Mesenchymal stem cell (in vitro differentiated cells and primary cell): ENCODE data around the gene LIMCH1.

ENCODE experiments used
- DNase-seq: peaks from one replicate; pipeline ENCODE4 v3.0.0-alpha.2; 2013
- H2AFZ ChIP-seq: one replicate; pipeline ENCODE4 v1.6.1; 2013; ENCODE audit warnings: low read depth, mild to moderate bottlenecking, control low read depth, inconsistent platforms, low read length, moderate library complexity
- H2AK5ac ChIP-seq: 2 replicates; pipeline ENCODE4 v1.6.1; 2013; ENCODE audit warnings: low read length, moderate library complexity, mild to moderate bottlenecking, inconsistent platforms; ENCODE audit not compliant: severe bottlenecking
- H2BK120ac ChIP-seq: one replicate; pipeline ENCODE4 v1.6.1; 2013; ENCODE audit warnings: low read depth, mild to moderate bottlenecking, inconsistent platforms, low read length, moderate library complexity
- H2BK12ac ChIP-seq, 2 experiments: one replicate each; pipeline ENCODE4 v1.6.1; 2013; ENCODE audit warnings: inconsistent platforms in 2 of 2, low read length in 2 of 2, mild to moderate bottlenecking in 2 of 2, moderate library complexity in 2 of 2, control low read depth in 1 of 2
- H2BK15ac ChIP-seq: one replicate; pipeline ENCODE4 v1.6.1; 2013; ENCODE audit warnings: mild to moderate bottlenecking, low read depth, inconsistent platforms; ENCODE audit not compliant: poor library complexity, severe bottlenecking
- H2BK5ac ChIP-seq: 2 replicates; pipeline ENCODE4 v1.6.1; 2013; ENCODE audit warnings: low read depth, mild to moderate bottlenecking, low read length, control low read depth, inconsistent platforms; ENCODE audit not compliant: poor library complexity, severe bottlenecking
- H3K14ac ChIP-seq, 2 experiments: one replicate each; pipeline ENCODE4 v1.6.1; 2013; ENCODE audit warnings: inconsistent platforms in 2 of 2, low read length in 2 of 2, control low read depth in 1 of 2, mild to moderate bottlenecking in 1 of 2, moderate library complexity in 1 of 2
- H3K18ac ChIP-seq, 2 experiments: one replicate each; pipeline ENCODE4 v1.6.1; 2013; ENCODE audit warnings: inconsistent platforms in 2 of 2, low read length in 2 of 2, control low read depth in 1 of 2, low read depth in 1 of 2, mild to moderate bottlenecking in 1 of 2
- H3K23ac ChIP-seq, 2 experiments: one replicate each; pipeline ENCODE4 v1.6.1; 2013; ENCODE audit warnings: inconsistent platforms in 2 of 2, low read length in 2 of 2, mild to moderate bottlenecking in 2 of 2, moderate library complexity in 2 of 2, control low read depth in 1 of 2
- H3K27ac ChIP-seq: 2 replicates; pipeline ENCODE4 v1.5.1; 2013; ENCODE audit warnings: mild to moderate bottlenecking, moderate library complexity, low read length, control low read depth, inconsistent platforms; ENCODE audit not compliant: poor library complexity, severe bottlenecking
- H3K27me3 ChIP-seq, 2 experiments: 2 replicates each; pipeline versions ENCODE4 v1.6.1 to v1.7.0; 2013; ENCODE audit warnings: low read length in 2 of 2, mild to moderate bottlenecking in 2 of 2, moderate library complexity in 2 of 2, control low read depth in 1 of 2, inconsistent platforms in 1 of 2; ENCODE audit not compliant: control insufficient read depth in 1 of 2, insufficient read depth in 1 of 2
- H3K36me3 ChIP-seq, 2 experiments: 2 replicates each; pipeline versions ENCODE4 v1.6.1 to v1.7.0; 2013; ENCODE audit warnings: low read length in 2 of 2, control low read depth in 1 of 2, inconsistent platforms in 1 of 2, low read depth in 1 of 2, mild to moderate bottlenecking in 1 of 2; ENCODE audit not compliant: insufficient read depth in 2 of 2, control insufficient read depth in 1 of 2
- H3K4ac ChIP-seq, 2 experiments: one replicate each; pipeline ENCODE4 v1.6.1; 2013; ENCODE audit warnings: inconsistent platforms in 2 of 2, low read length in 2 of 2, mild to moderate bottlenecking in 2 of 2, moderate library complexity in 2 of 2, control low read depth in 1 of 2, low read depth in 1 of 2
- H3K4me1 ChIP-seq: 2 replicates; pipeline ENCODE4 v1.6.1; 2013; ENCODE audit warnings: low read depth, low read length, control low read depth; ENCODE audit not compliant: control insufficient read depth, insufficient read depth
- H3K4me2 ChIP-seq: 2 replicates; pipeline ENCODE4 v1.6.1; 2013; ENCODE audit warnings: low read length, mild to moderate bottlenecking, inconsistent platforms; ENCODE audit not compliant: poor library complexity, severe bottlenecking
- H3K4me3 ChIP-seq, 2 experiments: 2 replicates each; pipeline versions ENCODE4 v1.5.1 to v1.7.0; 2013; ENCODE audit warnings: low read length in 2 of 2, mild to moderate bottlenecking in 2 of 2, control low read depth in 1 of 2, low read depth in 1 of 2; ENCODE audit not compliant: insufficient read depth in 1 of 2
- H3K79me1 ChIP-seq: replicated peaks from 2 replicates; pipeline ENCODE4 v1.6.1; 2013; ENCODE audit warnings: mild to moderate bottlenecking, control low read depth, low read length, inconsistent platforms; ENCODE audit not compliant: poor library complexity, severe bottlenecking
- H3K9ac ChIP-seq: 2 replicates; pipeline ENCODE4 v1.7.0; 2013; ENCODE audit warnings: mild to moderate bottlenecking, low read length, moderate library complexity
- H3K9me3 ChIP-seq: 2 replicates; pipeline ENCODE4 v1.7.0; 2013; ENCODE audit warnings: mild to moderate bottlenecking, low read length; ENCODE audit not compliant: control insufficient read depth
- H4K8ac ChIP-seq: one replicate; pipeline ENCODE4 v1.6.1; 2013; ENCODE audit warnings: inconsistent platforms, mild to moderate bottlenecking, low read length, moderate library complexity
- H4K91ac ChIP-seq: one replicate; pipeline ENCODE4 v1.6.1; 2013; ENCODE audit warnings: mild to moderate bottlenecking, low read length, inconsistent platforms
- WGBS: methylation state at CpG from one replicate; pipeline ENCODE4 v1.1.7; 2013; ENCODE audit warnings: mixed read lengths; 5-methylcytosine and 5-hydroxymethylcytosine counted together

LIMCH1 gene

GRCh38 chr4:41614519-41614918, 76.6 kb downstream of the LIMCH1 start:
- H3K27ac ChIP-seq, result no peak overlapping the region
- no peak overlapping the region for H2AK5ac ChIP-seq
- H3K4me3 ChIP-seq, result no peak overlapping the region
- H2AFZ ChIP-seq, result no peak overlapping the region
- peaks cover 6% of the 10 kb centered on the region for H3K4me1 ChIP-seq
- no peak overlapping the region for H3K9ac ChIP-seq
- no peak overlapping the region for H3K14ac ChIP-seq
- WGBS, result 100% methylated on average over 1 of the region's 2 CpGs
- no peak overlapping the region for H2BK120ac ChIP-seq
- H4K8ac ChIP-seq, result no peak overlapping the region
- no peak overlapping the region for H4K91ac ChIP-seq
- H3K4me2 ChIP-seq, result no peak overlapping the region
- no peaks in the 10 kb centered on the region for H3K36me3 ChIP-seq
- peaks cover 0 to 16% of the 10 kb centered on the region in 2 experiments for H3K27me3 ChIP-seq
- H3K4ac ChIP-seq, result no peak overlapping the region
- no peak overlapping the region for H2BK12ac ChIP-seq
- no peaks in the 10 kb centered on the region for H3K9me3 ChIP-seq
- no peaks in the 10 kb centered on the region for H3K79me1 ChIP-seq
- DNase-seq, result no peak
- no peak overlapping the region for H2BK15ac ChIP-seq
- no peak overlapping the region for H3K18ac ChIP-seq
- H3K23ac ChIP-seq, result no peak overlapping the region
- H2BK5ac ChIP-seq, result no peak overlapping the region

- WGBS, result 89% methylated on average over 16 of the region's 16 CpGs
- Histone ChIP-seq H3K36me3 (no peaks in the 10 kb centered on the region), H3K4me1 (peaks cover 2% of the 10 kb centered on the region), H2BK5ac (no peak overlapping the region), H4K8ac (no peak overlapping the region), H3K18ac (no peak overlapping the region), H3K23ac (no peak overlapping the region), H2BK15ac (no peak overlapping the region), H3K4ac (no peak overlapping the region), H2AK5ac (no peak overlapping the region), H3K4me2 (no peak overlapping the region), H3K79me1 (no peaks in the 10 kb centered on the region), H3K14ac (no peak overlapping the region), H4K91ac (no peak overlapping the region), H2BK120ac (no peak overlapping the region), H3K27me3 (peaks cover 0 to 14% of the 10 kb centered on the region in 2 experiments), H2BK12ac (no peak overlapping the region), H3K27ac (no peak overlapping the region), H2AFZ (no peak overlapping the region), H3K4me3 (no peak overlapping the region), H3K9me3 (no peaks in the 10 kb centered on the region), H3K9ac (no peak overlapping the region)
- no peak for DNase-seq
These were observed 81.2 kb downstream of the LIMCH1 start for GRCh38 chr4:41619161-41619560.

- DNase-seq, result no peak
- Histone ChIP-seq H3K9ac (no peak overlapping the region), H3K4me1 (peaks cover 2% of the 10 kb centered on the region), H3K36me3 (no peaks in the 10 kb centered on the region), H3K23ac (no peak overlapping the region), H3K4me2 (no peak overlapping the region), H3K14ac (peak overlapping the region in 1 of 2 experiments; percentile 3), H3K27ac (no peak overlapping the region), H2BK5ac (no peak overlapping the region), H3K79me1 (no peaks in the 10 kb centered on the region), H2AFZ (no peak overlapping the region), H4K91ac (no peak overlapping the region), H3K27me3 (peaks cover 0 to 21% of the 10 kb centered on the region in 2 experiments), H2BK15ac (no peak overlapping the region), H2AK5ac (no peak overlapping the region), H3K18ac (no peak overlapping the region), H4K8ac (no peak overlapping the region), H3K9me3 (no peaks in the 10 kb centered on the region), H2BK120ac (no peak overlapping the region), H3K4me3 (no peak overlapping the region), H3K4ac (no peak overlapping the region), H2BK12ac (no peak overlapping the region)
- 72% methylated on average over 4 of the region's 5 CpGs for WGBS
These were observed 82.8 kb downstream of the LIMCH1 start for GRCh38 chr4:41620594-41621256.

GRCh38 chr4:41622787-41623186, 84.8 kb downstream of the LIMCH1 start:
- no peak overlapping the region for H4K8ac ChIP-seq
- no peak overlapping the region for H3K27ac ChIP-seq
- WGBS, result 100% methylated on average over 2 of the region's 2 CpGs

More at GRCh38 chr4:41622787-41623186, 84.8 kb downstream of the LIMCH1 start:
- no peak overlapping the region for H2BK5ac ChIP-seq
- no peak overlapping the region for H3K9ac ChIP-seq
- DNase-seq, result no peak
- no peaks in the 10 kb centered on the region for H3K79me1 ChIP-seq
- H2BK15ac ChIP-seq, result no peak overlapping the region
- H3K9me3 ChIP-seq, result no peaks in the 10 kb centered on the region
- no peak overlapping the region for H2BK120ac ChIP-seq
- peaks cover 2% of the 10 kb centered on the region for H3K4me1 ChIP-seq
- no peak overlapping the region for H4K91ac ChIP-seq
- no peak overlapping the region for H3K4me2 ChIP-seq
- H3K18ac ChIP-seq, result no peak overlapping the region
- no peak overlapping the region for H2AK5ac ChIP-seq
- no peak overlapping the region for H2BK12ac ChIP-seq
- H3K14ac ChIP-seq, result no peak overlapping the region
- H3K4ac ChIP-seq, result no peak overlapping the region
- H2AFZ ChIP-seq, result no peak overlapping the region
- H3K4me3 ChIP-seq, result no peak overlapping the region
- H3K23ac ChIP-seq, result no peak overlapping the region
- peaks cover 0 to 26% of the 10 kb centered on the region in 2 experiments for H3K27me3 ChIP-seq
- no peaks in the 10 kb centered on the region for H3K36me3 ChIP-seq
